ENCODE results near the gene IL3RA.

IL3RA gene

DNA sequence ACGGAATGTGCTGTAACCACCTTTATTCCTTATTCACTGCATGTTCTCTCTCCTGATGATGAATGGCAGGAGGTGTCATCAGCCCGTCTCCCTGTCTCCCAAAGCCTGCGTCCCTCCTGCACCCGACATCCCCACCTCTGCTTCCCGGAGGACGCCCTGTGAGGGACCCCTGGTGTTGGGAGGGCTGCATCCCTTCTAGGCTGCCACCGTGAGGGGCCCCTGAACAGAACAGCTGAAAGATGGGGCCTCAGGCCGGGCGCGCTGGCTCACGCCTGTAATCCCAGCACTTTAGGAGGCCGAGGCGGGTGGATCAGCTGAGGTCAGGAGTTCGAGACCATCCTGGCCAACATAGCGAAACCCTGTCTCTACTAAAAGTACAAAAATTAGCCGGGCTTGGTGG, 89.7 kb downstream of the IL3RA start:
- peak; percentile 6 for DNase-seq

DNA sequence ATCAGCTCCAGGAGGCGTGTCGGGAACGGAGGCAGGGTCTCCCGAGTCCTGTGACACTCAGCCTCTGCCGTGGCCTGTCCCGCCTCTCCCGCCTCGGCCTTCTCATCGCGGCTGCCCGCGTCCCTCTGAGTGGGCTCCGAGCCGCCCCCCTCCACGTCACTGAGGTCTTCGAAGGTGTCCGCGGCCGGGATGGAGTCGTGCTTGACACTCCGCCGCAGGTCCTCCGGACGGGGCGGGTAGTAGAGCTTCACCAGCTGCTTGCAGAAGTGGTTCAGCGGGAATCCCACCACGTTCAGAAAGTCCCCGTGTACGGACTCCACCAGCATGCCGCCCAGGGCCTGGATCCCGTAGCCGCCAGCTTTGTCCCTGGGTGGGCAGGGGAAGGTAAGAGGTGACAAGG, 91.2 kb downstream of the IL3RA start:
- peak; percentile 14 for DNase-seq

- no peak for DNase-seq
These were observed 93.9 kb downstream of the IL3RA start for GRCh38 chrX:1430451-1430850.

All from activated T-cell treated with anti-CD3 and anti-CD28 coated beads, Interleukin-2, amount 50 U/mL, for 1 hour (primary cell).